ENCODE measurements around the gene MB.

- TF ChIP-seq YY1 (IDR thresholded peaks at IDR 0.05; ENCODE audit: insufficient read depth, insufficient read length) (no peak), ZNF274 (IDR thresholded peaks at IDR 0.05; ENCODE audit: low read depth, low read length) (no peak), SUZ12 (IDR thresholded peaks at IDR 0.05; ENCODE audit: extremely low read depth, insufficient read depth, insufficient read length) (no peak)
These were observed 17.8 kb downstream of the MB start for GRCh38 chr22:35599364-35599763.
